Astrocyte (in vitro differentiated cells and primary cell): ENCODE measurements around the gene FAT3.

Source experiments
- EZH2 ChIP-seq: IDR thresholded peaks from 2 replicates; pipeline ENCODE4 v1.6.1; 2012; ENCODE audit warnings: mild to moderate bottlenecking, low read length, inconsistent platforms; ENCODE audit not compliant: insufficient read depth
- TF ChIP-seq, protein P1 (sequence below): IDR thresholded peaks from 2 replicates; pipeline ENCODE4 v1.5.1; 2011; ENCODE audit warnings: low read depth, mild to moderate bottlenecking, inconsistent platforms, low read length, moderate library complexity; ENCODE audit not compliant: insufficient read depth

DNA sequence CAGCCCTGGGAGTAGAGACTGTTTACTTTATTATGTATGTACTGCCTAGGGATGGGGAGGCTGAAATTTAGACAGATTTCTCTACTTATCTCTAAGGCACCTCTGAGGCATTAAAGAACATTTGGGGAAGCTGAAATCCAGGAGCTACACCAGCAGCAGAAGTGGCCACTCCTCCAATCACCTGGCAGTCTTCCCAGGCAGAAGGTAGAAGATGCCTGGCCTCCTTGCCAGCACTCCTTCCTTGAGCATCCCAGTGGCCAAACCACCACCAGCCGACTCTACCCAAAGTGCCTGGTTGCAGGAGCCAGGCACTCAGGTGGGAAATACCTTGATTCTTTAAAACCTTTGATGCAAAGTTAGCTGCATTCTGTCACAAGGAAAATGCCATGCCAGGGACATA is 1.9 kb upstream of the FAT3 start:
- TF ChIP-seq, protein P1, sequence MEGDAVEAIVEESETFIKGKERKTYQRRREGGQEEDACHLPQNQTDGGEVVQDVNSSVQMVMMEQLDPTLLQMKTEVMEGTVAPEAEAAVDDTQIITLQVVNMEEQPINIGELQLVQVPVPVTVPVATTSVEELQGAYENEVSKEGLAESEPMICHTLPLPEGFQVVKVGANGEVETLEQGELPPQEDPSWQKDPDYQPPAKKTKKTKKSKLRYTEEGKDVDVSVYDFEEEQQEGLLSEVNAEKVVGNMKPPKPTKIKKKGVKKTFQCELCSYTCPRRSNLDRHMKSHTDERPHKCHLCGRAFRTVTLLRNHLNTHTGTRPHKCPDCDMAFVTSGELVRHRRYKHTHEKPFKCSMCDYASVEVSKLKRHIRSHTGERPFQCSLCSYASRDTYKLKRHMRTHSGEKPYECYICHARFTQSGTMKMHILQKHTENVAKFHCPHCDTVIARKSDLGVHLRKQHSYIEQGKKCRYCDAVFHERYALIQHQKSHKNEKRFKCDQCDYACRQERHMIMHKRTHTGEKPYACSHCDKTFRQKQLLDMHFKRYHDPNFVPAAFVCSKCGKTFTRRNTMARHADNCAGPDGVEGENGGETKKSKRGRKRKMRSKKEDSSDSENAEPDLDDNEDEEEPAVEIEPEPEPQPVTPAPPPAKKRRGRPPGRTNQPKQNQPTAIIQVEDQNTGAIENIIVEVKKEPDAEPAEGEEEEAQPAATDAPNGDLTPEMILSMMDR = no peak
- TF ChIP-seq EZH2 = no peak
